Measurements from ENCODE around the gene FAM209B.
"Not testable (repeated sequence)": the region's sequence is repeated elsewhere in the genome, so short reads cannot be mapped to it uniquely, and the experiment has no call there.

The FAM209B gene, protein sequence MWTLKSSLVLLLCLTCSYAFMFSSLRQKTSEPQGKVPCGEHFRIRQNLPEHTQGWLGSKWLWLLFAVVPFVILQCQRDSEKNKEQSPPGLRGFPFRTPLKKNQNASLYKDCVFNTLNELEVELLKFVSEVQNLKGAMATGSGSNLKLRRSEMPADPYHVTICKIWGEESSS

DNA sequence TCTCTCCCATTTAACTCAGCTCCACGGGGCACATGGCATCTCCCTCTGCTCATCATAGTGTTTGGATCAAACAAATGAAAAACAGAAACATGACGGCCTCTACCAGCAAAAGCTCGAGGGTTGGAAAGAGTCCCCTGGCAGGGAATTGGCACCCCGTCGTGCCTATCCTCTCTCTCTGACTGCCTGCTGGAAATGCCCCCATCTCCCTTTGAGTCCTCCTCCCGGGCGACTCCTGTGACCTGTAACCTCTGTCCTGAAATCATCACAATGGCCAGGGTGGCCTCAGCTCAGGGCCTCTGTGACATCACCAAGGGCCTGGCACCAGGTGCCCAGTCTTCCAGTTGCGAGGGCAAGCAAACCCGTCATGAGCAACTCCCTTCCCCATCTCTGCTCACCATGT, at the start of gene FAM209B:
FAM209B (plus strand) TSS at position 301 of the 400 bp plus-strand sequence; CDS start at position 397, 96 bp downstream.
- DNase-seq (ENCODE audit: low read depth in 1 of 2, low spot score in 1 of 2), result not testable (repeated sequence)

DNA sequence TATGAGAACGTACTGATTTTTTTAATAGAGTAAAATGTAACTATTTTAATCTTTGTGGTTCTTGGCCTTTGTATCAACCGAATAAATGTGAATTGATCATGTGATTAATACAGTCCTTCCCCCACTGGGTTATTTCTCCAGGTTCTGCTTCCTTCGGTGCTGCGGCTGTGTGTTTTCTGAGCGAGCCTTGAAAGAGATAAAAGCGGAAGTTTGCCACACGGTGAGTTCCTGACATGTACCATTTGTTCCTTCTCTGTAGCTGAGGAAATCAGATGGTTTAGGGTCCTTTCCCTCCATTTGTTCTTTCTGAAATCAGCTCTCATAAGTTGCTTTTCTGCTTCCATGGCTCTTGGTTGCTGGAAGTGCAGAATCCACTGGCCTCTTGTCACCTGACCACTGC, 49.1 kb upstream of the FAM209B start:
- no peak for DNase-seq (ENCODE audit: low read depth in 1 of 2, low spot score in 1 of 2)

DNA sequence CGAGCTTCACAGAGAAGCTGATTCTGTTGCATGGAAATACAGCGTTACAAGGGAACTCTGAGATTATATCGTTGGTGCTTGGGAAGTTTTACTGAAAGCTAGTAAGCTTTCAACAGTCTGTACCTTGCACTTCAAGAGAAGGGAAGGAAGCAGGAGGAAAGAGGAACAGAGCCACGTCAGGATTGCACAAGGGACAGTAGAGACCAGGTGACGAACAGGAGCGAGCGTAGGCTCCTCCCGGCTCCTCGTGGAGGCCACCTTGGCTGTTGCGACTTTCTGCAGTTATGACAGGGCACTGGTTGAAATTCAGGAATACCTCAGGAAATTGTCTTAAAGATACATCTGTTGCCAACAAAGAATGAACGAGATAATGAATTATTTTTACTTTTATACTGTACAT, 45.8 kb upstream of the FAM209B start:
- DNase-seq (ENCODE audit: low read depth in 1 of 2, low spot score in 1 of 2), result no peak

DNA sequence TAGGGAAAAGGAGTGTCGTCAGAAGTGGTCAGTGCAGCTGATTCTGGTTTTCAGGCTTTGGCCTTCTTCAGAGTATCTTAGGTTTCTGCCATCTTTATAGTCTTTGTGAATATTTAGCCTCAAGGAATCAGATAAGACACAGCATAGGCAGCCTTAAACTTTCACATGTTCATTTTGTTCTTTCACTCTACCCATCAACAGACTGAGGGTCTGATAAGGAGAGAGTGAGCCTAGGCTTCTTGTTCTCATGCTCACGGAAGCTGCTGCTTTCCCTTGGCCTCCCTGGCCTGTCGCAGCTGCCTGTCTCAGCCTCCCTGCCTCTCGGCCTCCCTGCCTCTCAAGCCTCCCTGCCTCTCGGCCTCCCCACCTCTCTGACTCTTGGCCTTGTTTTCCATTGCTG, 44.5 kb upstream of the FAM209B start:
- no peak for DNase-seq (ENCODE audit: low read depth in 1 of 2, low spot score in 1 of 2)

DNA sequence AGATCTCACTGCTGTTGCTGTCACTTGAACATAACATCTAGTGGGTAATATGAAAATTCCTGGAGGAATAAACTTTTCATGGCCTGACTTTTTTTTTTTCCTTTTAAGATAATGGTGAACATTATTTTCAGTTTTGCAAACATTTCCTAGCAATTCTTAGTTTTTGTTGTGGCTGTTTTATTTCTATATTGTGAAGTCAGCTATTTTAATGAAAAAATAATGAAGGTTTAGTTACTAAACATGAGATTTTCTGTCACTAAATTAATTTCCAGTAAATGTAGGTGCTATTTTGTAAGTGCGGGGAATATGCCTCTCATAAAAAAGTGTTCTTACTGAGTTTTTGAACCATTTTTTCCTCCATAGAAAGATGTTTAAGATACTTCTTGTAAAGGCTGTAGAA, 31.9 kb upstream of the FAM209B start:
- no peak for DNase-seq (ENCODE audit: low read depth in 1 of 2, low spot score in 1 of 2)

DNA sequence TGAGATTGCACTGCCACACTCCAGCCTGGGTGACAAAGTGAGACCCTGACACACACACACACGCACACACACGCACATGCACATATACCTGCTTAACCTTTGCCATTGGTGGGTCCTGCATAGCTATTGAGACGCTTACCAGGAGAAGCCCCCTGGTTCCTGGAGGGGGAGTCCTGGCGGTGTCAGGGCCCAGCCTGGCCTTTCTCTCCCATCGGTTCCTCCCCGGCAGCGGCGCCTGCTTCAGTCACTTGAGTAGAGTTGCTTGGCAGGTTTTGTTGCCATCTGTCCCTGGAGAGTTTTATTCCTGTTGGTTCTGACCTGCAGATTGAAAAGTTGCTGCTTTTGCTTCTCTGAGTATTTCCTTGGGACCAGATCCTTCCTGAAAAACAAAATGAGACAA, 29.1 kb upstream of the FAM209B start:
- no peak for DNase-seq (ENCODE audit: low read depth in 1 of 2, low spot score in 1 of 2)

DNA sequence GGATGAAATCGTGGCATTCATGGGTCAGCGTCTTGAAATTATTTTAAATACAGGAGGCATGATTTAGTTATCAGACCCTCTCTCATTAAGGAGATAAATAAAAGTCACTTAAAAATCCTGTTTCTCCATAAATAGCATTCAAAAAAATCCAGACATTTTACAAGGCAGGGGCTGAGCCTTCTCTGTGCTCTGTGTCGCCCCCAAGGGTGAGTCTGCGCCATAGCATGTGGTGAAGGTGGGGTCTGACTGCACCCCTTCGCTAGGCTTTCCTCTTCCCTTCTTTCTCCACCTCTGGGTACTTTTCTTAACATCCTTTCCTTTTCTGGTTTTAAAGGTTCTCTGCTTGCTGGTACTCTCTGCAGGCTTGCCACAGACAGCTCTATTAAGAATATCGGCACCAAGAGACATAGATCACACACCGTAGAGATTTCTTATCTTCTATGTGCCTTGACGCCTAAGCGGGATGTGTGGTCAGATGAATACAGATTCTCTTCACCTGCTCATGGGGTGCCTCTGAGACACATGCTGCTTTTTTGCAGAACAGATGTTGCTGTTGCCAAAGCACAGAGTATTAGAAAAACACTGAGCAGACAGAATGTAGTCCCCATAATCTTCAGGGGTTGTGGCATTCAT, 28.6 kb upstream of the FAM209B start:
- DNase-seq (ENCODE audit: low read depth in 1 of 2, low spot score in 1 of 2), result no peak

DNA sequence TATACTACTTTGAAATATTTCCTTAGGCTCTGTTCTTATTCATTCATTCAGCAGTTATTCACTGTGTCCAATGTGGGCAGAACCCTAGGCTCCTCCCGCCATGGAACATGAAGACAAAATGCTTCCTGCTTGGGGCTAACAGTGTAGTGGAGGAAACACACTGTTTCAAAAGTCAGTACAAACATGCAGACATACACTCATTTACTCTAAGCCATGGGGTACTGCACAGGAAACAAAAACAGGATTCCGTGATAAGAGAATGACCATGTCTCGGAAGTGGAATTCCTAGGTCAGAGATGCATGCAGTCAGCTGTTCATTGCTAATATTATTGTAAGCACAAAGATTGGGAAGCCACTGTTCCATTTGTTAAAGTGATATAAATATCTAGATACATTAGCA, 26.9 kb upstream of the FAM209B start:
- no peak for DNase-seq (ENCODE audit: low read depth in 1 of 2, low spot score in 1 of 2)

DNA sequence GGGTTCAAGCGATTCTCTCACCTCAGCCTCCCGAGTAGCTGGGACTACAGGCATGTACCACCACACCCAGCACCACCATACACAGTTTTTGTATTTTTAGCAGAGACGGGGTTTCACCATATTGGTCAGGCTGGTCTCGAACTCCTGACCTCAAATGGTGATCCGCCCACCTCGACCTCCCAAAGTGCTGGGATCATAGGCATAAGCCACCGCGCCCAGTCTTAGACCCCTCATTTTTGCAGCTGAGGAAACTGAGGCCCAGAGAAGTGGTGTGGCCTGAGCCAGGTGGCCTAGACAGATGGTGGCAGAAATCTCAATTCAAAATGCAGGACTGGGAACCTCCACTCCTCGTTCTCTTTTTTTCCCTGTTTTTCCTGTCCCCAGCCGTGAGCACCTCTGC, 21.1 kb upstream of the FAM209B start:
- no peak for DNase-seq (ENCODE audit: low read depth in 1 of 2, low spot score in 1 of 2)

DNA sequence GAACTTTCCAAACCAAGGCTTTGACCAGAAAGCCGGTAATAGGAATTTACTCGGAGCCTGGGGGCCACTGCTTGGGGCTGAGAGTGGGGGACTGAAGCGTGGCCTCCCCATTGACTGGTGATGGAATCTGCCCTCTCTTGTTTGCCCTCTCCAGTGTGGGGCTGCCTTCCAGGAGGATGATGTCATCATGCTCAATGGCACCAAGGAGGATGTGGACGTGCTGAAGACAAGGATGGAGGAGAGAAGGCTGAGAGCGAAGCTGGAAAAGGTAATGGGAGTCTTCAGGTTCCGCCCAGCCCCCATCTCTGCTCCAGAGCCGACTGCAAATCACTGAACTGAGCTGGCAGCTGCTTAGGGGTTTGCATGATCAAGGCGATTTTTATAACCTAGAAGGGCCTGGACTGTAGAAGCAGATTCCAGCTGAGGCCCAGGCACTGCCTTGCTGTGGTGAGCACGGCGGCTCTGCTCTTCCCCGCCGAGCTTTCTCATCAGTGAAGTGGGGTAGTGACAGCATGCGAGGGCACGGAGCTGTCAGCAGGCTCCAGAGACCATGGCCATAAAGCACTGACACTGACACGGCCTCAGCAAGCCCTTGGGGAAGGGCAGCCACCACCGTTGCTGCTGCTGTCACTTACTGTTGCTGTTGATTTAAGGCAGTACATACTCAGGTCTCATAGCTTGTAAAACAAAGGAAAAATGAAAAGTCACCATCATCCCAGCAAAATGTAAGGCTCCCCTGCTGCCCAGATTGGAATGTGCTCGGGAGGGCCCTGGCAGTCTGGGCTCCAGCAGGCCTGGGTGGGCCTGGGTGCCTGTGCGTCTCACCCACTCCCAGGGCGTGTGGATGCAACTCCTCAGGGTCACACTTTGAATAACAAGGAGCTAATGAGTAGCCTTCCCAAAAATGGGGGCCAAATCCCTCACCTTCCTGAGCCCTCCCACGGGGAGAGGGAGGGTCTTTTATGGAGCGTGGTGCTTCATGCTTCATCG, 19.6 kb upstream of the FAM209B start:
- no peak for DNase-seq (ENCODE audit: low read depth in 1 of 2, low spot score in 1 of 2)

DNA sequence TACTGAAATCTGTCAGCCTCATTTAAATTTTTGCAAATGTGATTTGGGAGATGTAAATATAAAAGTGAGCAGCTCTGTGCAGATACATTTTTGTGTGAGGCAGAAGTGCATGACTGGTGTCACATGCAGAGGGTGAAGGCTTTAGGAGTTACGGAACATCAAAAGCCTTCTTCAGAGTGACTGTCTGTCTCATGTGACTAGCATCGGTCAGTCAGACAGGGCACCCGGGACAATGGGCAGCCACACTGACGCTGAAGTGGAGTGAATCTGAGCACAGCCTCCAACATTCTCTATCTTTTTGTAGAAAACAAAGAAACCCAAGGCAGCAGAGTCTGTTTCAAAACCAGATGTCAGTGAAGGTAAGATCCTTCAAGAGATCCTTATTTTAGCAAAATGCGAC, 16.4 kb upstream of the FAM209B start:
- no peak for DNase-seq (ENCODE audit: low read depth in 1 of 2, low spot score in 1 of 2)

DNA sequence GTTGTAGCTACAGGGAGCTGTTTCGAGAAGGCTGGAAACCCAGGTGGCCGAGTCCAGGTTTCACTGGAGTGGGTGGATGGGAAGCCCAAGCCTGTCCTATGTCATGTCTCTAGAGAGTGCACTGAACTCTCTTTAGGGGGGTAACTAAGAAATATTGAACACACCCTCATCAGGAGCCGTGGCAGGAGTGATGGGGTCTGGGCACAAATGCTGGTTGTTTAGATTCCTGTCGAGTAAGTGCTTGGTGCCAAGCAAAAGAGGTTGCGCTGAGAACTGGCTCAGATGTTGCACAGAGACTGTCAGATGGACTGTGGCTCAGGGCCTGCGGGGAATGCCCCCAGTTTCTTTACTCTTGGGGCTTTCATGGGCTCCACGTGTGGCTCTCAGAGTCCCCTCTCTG, 15.8 kb upstream of the FAM209B start:
- DNase-seq (ENCODE audit: low read depth in 1 of 2, low spot score in 1 of 2), result no peak

DNA sequence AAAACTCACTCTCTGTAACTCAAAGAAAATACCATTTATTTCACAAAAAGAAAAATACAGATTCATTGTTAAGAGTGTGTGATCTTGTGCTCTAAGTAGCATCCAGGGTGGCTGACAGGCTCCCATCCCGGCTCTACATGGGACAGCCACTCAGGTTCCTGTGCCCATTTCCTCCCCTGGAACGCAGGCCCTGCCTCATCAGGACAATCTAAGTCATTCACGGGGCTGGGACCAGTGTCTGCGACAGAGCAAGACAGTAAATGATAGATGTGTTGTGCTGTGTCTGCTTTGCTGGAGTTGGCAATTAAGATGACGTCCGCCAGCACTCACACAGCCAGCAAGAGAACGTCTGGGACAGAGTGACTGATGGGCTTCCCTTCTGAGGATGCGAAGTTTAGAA, 15.4 kb upstream of the FAM209B start:
- no peak for DNase-seq (ENCODE audit: low read depth in 1 of 2, low spot score in 1 of 2)

DNA sequence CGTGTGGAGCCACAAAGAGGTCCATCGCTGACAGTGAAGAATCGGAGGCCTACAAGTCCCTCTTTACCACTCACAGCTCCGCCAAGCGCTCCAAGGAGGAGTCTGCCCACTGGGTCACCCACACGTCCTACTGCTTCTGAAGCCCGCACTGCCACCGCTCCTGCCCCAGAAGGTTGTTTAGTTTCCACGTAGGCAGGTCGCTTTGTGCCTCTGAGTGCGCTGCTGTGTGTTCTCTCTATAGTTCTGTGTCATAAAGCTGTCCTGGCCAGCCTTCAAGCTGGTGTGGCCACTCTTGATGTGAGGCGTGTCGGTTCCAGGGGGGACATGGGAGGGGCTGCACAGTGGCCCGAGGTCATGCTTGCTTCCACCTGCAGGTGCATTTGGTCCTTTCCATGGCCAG, 14.9 kb upstream of the FAM209B start:
- no peak for DNase-seq (ENCODE audit: low read depth in 1 of 2, low spot score in 1 of 2)

DNA sequence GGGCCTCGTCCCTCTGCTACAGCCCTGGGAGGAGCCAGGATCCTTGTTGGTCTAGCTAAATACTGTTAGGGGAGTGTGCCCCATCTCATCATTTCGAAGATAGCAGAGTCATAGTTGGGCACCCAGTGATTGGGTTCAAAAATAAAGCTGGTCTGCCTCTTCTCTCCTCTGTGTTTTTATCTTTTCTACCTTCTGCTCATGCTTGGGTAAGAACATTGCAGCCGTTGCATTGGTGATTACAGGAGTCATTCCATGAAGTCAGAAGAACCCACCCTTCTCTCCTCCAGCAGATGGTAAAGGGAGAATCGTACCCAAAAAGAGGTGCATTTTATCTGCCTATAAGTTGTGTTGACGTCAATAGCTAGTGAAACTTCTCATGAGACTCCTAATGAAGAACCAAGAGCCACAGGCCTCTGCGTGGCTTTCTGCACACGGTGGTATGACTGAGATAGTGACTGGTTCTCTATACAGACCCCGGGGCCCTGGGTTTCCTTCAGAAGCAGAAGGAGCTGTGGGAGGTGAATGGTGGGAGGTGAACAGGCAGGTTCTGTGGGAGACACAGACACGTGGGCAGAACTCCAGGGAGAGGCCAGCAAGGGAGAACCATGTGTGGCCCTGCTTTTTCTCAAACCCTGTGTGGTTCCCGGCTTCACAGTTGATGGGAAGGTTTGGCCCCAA, 14.2 kb upstream of the FAM209B start:
- DNase-seq (ENCODE audit: low read depth in 1 of 2, low spot score in 1 of 2), result no peak

DNA sequence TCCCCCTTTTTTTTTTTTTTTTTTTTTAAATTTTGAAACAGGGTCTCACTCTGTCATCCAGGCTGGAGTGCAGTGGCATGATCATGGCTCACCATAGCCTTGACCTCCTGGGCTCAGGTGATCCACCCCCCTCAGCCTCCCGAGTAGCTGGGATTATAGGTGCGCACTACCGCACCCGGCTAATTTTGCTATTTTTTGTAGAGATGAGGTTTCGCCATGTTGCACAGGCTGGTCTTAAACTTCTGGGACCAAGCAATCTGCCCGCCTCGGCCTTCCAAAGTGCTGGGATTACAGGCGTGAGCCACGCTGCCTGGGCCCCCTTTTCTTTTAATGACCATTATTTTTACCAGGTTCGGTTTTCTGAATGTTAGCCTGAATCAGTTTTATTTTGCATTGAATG, 13.5 kb upstream of the FAM209B start:
- DNase-seq (ENCODE audit: low read depth in 1 of 2, low spot score in 1 of 2), result no peak

DNA sequence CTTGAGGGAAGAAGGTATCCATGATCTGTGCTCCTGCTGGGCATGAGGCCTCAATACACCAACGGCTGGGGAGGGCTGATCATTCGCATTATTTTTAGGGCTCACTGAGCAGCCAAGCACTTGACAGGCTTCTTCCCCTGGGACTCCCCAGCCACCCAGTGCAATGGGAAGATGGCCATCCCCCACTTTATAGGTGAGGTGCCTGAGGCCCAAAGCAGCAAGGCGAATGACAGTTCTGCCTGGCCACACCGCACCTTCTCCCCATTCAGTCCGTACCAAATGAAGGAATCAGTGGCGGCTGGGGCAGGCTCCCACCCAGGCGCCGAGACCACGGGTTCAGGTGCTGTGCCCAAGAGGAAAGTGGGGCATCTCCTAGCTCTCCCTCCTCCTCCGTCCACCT, 12.9 kb upstream of the FAM209B start:
- DNase-seq (ENCODE audit: low read depth in 1 of 2, low spot score in 1 of 2), result no peak

DNA sequence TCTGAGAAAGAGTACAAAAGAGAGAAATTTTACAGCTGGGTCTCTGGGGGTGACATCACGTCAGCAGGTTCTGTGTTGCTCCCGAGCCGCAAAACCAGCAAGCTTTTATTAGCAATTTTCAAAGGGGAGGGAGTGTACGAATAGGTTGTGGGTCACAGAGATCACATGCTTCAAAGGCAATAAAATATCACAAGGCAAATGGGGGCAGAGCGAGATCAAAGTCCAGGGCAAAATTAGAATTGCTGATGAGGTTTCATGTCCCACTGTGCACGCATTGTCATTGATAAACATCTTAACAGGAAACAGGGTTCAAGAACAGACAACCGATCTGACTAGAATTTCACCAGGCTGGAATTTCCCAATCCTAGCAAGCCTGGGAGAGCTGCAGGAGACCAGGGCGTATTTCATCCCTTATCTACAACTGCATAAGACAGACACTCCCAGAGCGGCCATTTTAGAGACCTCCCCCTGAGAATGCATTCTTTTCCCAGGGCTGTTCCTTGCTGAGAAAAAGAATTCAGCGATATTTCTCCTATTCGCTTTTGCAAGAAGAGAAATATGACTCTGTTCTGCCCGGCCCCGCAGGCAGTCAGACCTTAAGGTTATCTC, 12.2 kb upstream of the FAM209B start:
- not testable (repeated sequence) for DNase-seq (ENCODE audit: low read depth in 1 of 2, low spot score in 1 of 2)

DNA sequence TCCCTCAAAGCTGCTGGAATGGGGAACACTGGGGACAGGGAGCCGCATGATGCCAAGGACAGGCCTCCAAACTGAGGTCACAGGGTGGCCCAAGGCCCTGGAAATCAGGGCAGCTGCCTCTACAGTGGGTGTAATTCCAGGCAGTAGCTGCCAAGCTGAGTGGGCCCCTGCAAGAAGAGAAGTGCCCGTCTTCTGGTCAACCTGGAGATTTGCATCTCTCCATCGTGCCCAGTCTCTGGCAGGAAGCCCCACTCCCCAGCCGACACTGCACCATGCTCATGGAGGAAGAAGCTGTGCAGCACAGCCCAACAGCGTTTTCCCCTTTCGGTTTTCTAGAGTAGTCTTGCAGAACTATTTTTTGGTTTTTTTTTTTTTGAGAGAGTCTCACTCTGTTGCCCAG, 10.7 kb upstream of the FAM209B start:
- DNase-seq (ENCODE audit: low read depth in 1 of 2, low spot score in 1 of 2), result no peak

DNA sequence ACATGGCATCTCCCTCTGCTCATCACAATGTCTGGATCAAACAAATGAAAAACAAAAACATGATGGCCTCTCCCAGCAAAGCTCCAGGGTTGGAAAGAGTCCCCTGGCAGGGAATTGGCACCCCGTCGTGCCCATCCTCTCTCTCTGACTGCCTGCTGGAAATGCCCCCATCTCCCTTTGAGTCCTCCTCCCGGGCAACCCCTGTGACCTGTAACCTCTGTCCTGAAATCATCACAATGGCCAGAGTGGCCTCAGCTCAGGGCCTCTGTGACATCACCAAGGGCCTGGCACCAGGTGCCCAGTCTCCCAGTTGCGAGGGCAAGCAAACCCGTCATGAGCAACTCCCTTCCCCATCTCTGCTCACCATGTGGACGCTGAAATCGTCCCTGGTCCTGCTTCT, 8.6 kb upstream of the FAM209B start, which contains the start of gene FAM209A:
FAM209A (plus strand) TSS at position 301 of the 400 bp plus-strand sequence; CDS start at position 366, 65 bp downstream.
- not testable (repeated sequence) for DNase-seq (ENCODE audit: low read depth in 1 of 2, low spot score in 1 of 2)

DNA sequence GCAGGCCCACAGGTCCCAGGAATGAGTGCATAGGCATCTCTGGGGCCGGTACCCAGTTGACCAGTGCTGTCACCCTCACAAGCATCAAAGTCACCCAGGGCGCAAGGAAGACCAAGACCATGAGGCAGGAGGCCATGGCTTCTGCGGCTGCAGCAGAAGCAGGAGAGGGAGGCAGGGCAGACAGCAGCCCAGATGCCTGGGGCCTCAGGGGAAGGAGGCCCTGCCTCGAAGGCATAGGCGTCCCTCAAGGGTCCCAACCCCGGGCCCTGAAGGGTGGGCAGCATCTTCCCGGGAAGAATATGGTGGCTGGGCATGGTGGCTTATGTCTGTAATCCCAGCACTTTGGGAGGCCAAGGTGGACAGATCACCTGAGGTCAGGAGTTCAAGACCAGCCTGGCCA, 5.5 kb upstream of the FAM209B start:
- no peak for DNase-seq (ENCODE audit: low read depth in 1 of 2, low spot score in 1 of 2)

Data from stimulated activated CD4-positive, alpha-beta T cell treated with anti-CD3 and anti-CD28 coated beads, Interleukin-15, amount 100 ng/mL, for 1 hour (primary cell).